ENCODE measurements around the gene ERICH4.
"Not testable (repeated sequence)": the region's sequence is repeated elsewhere in the genome, so short reads cannot be mapped to it uniquely, and the experiment has no call there.

ERICH4 gene

GRCh38 chr19:41478875-41479756 is 36.2 kb downstream of the ERICH4 start:
- DNase-seq = no peak

GRCh38 chr19:41479757-41480191 is 36.8 kb downstream of the ERICH4 start:
- DNase-seq = no peak

GRCh38 chr19:41480336-41480735 is 37.4 kb downstream of the ERICH4 start:
- no peak for DNase-seq

GRCh38 chr19:41484822-41485221 is 41.9 kb downstream of the ERICH4 start:
- DNase-seq = no peak

GRCh38 chr19:41486953-41487352 is 44.0 kb downstream of the ERICH4 start:
- DNase-seq = not testable (repeated sequence)

GRCh38 chr19:41492843-41493242 is 49.9 kb downstream of the ERICH4 start:
- DNase-seq = no peak
